Endodermal cell (in vitro differentiated cells): ENCODE data around the gene SSU72. TPM values are rescaled to one million over a fixed set of nuclear protein-coding genes. Genes with fewer than 3 reads are reported as not detected.

Source experiments
- DNase-seq: peaks from one replicate; pipeline ENCODE4 v3.0.0-alpha.2; 2017
- H3K27ac ChIP-seq: 2 replicates; pipeline ENCODE4 v1.5.1; 2013; ENCODE audit warnings: mild to moderate bottlenecking, low read depth, low read length, moderate library complexity
- H3K27me3 ChIP-seq: 2 replicates; pipeline ENCODE4 v1.6.1; 2013; ENCODE audit warnings: mild to moderate bottlenecking, low read length, moderate library complexity; ENCODE audit not compliant: insufficient read depth, control insufficient read depth, poor library complexity, severe bottlenecking
- H3K36me3 ChIP-seq: 2 replicates; pipeline ENCODE4 v1.7.0; 2013; ENCODE audit warnings: mild to moderate bottlenecking, low read length, moderate library complexity; ENCODE audit not compliant: control insufficient read depth, insufficient read depth
- H3K4me1 ChIP-seq: one replicate; pipeline ENCODE4 v1.7.0; 2013; ENCODE audit warnings: low read length; ENCODE audit not compliant: control insufficient read depth, insufficient read depth
- H3K4me3 ChIP-seq: 2 replicates; pipeline ENCODE4 v1.5.1; 2013; ENCODE audit warnings: mild to moderate bottlenecking, low read length, moderate library complexity
- H3K9ac ChIP-seq: 2 replicates; pipeline ENCODE4 v1.6.1; 2013; ENCODE audit warnings: mild to moderate bottlenecking, low read length, moderate library complexity; ENCODE audit not compliant: poor library complexity, severe bottlenecking; ENCODE audit errors: extremely low read depth
- H3K9me3 ChIP-seq: 2 replicates; pipeline ENCODE4 v1.6.1; 2013; ENCODE audit warnings: mild to moderate bottlenecking, low read length, moderate library complexity; ENCODE audit not compliant: control insufficient read depth
- H3K27ac Mint-ChIP-seq: 2 replicates; pipeline ENCODE4 v1.8.0; 2020; ENCODE audit warnings: mixed read lengths
- H3K27me3 Mint-ChIP-seq: 2 replicates; pipeline ENCODE4 v1.8.0; 2021; ENCODE audit warnings: mild to moderate bottlenecking, mixed read lengths; ENCODE audit not compliant: insufficient read depth
- H3K36me3 Mint-ChIP-seq: 2 replicates; pipeline ENCODE4 v1.8.0; 2020; ENCODE audit warnings: low read depth, mixed read lengths
- H3K4me1 Mint-ChIP-seq: 2 replicates; pipeline ENCODE4 v1.8.0; 2020; ENCODE audit warnings: mixed read lengths
- H3K4me3 Mint-ChIP-seq: 2 replicates; pipeline ENCODE4 v1.8.0; 2020; ENCODE audit warnings: mild to moderate bottlenecking, moderate library complexity, mixed read lengths
- H3K9me3 Mint-ChIP-seq: 2 replicates; pipeline ENCODE4 v1.8.0; 2020; ENCODE audit warnings: mild to moderate bottlenecking, mixed read lengths
- WGBS, 2 experiments: methylation state at CpG; one replicate each; pipeline versions ENCODE4 v1.1.5 to v1.1.7; 2013; ENCODE audit warnings: missing lambda C conversion rate in 2 of 2, mixed read lengths in 1 of 2; ENCODE audit not compliant: insufficient coverage in 1 of 2, insufficient read length in 1 of 2; 5-methylcytosine and 5-hydroxymethylcytosine counted together
- total RNA-seq, 2 donors: library from RNA; stranded (reverse); fragmentation: NEBNext Ultra II Directional in 1 of 2; extraction: Animal tissue kit (Norgen Biotek cat#: 25700) in 1 of 2; gene quantifications; 2 replicates in 1 of 2; 3 replicates in 1 of 2; pipeline ENCODE4 v1.2.1, GENCODE V29; 2021
- TF ChIP-seq, protein P1 (sequence below): fragments of 200-600 bp; sonication (generic); conservative IDR thresholded peaks from 2 replicates; pipeline ENCODE4 v1.5.0; 2021; ENCODE audit warnings: antibody characterized with exemption, mild to moderate bottlenecking

The SSU72 gene
- total RNA-seq, 2 donors from 2014 or later, result 133 to 138 TPM

DNA sequence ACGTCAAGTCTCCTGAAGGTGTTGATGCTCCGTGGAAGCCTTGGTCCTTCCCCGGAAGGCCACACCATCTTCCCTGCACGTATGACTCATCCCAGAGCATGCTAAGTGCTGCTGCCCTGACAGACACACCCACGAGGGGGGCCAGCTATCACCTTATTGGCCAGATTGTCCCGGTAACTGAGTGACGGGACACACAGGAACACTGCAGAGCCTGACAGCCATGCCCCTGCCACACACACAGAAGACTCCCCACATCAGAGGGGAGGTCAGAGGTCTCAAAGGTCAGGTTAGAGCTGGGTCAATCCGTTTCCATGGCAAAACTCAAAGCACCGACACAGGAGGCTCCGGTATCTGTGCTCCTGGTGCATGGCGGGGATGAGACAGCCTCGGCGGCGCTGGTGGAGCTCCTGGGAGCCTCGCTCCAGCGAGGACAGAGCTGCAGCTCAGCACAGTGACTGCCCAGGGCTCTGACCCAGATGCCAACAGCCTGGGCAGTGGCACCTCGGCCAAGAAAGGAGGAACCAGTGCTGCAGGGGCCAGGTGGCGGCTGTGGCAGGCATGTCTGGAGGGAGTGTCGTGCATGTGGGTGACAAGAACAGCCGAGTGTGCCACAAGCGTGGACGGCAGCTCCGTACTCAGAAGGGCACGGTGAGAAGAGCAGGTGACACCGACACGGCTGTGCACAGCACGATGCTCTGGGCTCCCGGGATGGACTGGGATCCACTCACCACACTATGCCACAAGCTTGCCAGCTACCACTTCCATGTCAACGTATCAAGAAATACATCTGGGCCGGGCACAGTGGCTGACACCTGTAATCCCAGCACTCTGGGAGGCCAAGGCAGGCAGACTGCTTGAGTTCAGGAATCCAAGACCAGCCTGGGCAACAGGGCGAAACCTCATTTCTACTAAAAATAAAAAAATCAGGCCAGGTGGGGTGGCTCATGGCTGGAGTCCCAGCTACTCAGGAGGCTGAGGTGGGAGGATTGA, 19.4 kb downstream of the SSU72 start:
- DNase-seq, result peak; percentile 71

GRCh38 chr1:1554550-1554925, 20.1 kb downstream of the SSU72 start:
- Histone ChIP-seq H3K36me3 (peaks cover 22% of the 10 kb centered on the region), H3K4me1 (no peaks in the 10 kb centered on the region), H3K4me3 (no peak overlapping the region), H3K9me3 (no peaks in the 10 kb centered on the region), H3K27me3 (no peaks in the 10 kb centered on the region), H3K9ac (no peak overlapping the region), H3K27ac (no peak overlapping the region)
- TF ChIP-seq, protein P1, sequence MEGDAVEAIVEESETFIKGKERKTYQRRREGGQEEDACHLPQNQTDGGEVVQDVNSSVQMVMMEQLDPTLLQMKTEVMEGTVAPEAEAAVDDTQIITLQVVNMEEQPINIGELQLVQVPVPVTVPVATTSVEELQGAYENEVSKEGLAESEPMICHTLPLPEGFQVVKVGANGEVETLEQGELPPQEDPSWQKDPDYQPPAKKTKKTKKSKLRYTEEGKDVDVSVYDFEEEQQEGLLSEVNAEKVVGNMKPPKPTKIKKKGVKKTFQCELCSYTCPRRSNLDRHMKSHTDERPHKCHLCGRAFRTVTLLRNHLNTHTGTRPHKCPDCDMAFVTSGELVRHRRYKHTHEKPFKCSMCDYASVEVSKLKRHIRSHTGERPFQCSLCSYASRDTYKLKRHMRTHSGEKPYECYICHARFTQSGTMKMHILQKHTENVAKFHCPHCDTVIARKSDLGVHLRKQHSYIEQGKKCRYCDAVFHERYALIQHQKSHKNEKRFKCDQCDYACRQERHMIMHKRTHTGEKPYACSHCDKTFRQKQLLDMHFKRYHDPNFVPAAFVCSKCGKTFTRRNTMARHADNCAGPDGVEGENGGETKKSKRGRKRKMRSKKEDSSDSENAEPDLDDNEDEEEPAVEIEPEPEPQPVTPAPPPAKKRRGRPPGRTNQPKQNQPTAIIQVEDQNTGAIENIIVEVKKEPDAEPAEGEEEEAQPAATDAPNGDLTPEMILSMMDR, result no peak
- no peak overlapping the region for H3K4me3 Mint-ChIP-seq
- peaks cover 1% of the 10 kb centered on the region for H3K4me1 Mint-ChIP-seq
- DNase-seq, result no peak
- peaks cover 4% of the 10 kb centered on the region for H3K36me3 Mint-ChIP-seq
- no peaks in the 10 kb centered on the region for H3K9me3 Mint-ChIP-seq
- H3K27me3 Mint-ChIP-seq, result no peaks in the 10 kb centered on the region
- WGBS, 2 experiments, result 96 to 97% methylated on average over 9 to 13 of the region's 13 CpGs
- H3K27ac Mint-ChIP-seq, result no peak overlapping the region

More for the DNA sequence above, 19.4 kb downstream of the SSU72 start:
- Mint-ChIP-seq H3K27ac (peak overlapping the region; percentile 39), H3K4me3 (no peak overlapping the region), H3K27me3 (no peaks in the 10 kb centered on the region), H3K9me3 (no peaks in the 10 kb centered on the region), H3K36me3 (peaks cover 4% of the 10 kb centered on the region), H3K4me1 (peaks cover 1% of the 10 kb centered on the region)
- Histone ChIP-seq H3K27ac (no peak overlapping the region), H3K27me3 (no peaks in the 10 kb centered on the region), H3K9ac (no peak overlapping the region), H3K4me3 (no peak overlapping the region), H3K36me3 (peaks cover 27% of the 10 kb centered on the region), H3K4me1 (no peaks in the 10 kb centered on the region), H3K9me3 (no peaks in the 10 kb centered on the region)
- TF ChIP-seq, protein P1, result no peak
- 86 to 95% methylated on average over 22 to 31 of the region's 31 CpGs for WGBS, 2 experiments

DNA sequence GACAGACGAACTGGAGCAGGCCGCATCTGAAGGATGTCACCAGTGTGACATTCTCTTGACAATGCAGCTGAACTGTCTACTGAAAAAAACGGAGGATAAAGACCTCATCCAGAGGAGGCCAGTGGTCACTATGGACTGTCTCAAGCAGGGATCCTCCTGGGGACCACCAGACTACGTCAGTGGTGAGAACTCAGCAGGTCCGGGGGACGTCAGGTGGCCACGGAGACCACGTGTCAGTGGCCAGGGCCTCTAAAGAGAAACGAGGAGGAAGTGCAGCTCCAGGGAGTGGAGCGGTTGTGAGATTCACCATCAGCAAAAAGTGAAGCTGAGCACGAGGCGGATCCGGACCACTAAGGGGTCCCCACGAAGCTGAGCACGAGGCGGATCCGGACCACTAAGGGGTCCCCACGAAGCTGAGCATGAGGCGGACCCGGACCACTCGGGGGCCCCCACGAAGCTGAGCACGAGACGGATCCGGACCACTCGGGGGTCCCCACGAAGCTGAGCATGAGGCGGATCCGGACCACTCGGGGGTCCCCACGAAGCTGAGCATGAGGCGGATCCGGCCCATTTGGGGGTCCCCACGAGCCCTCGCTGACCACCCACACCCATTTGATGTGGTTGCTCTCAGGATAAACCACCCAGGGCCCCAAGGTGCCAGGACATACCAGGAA, 20.7 kb downstream of the SSU72 start:
- WGBS, 2 experiments, result 97% methylated on average over 34 to 35 of the region's 35 CpGs
- Histone ChIP-seq H3K27ac (no peak overlapping the region), H3K4me3 (no peak overlapping the region), H3K36me3 (peaks cover 21% of the 10 kb centered on the region), H3K27me3 (no peaks in the 10 kb centered on the region), H3K9ac (no peak overlapping the region), H3K4me1 (no peaks in the 10 kb centered on the region), H3K9me3 (no peaks in the 10 kb centered on the region)
- H3K27me3 Mint-ChIP-seq, result no peaks in the 10 kb centered on the region
- no peak overlapping the region for H3K4me3 Mint-ChIP-seq
- peaks cover 1% of the 10 kb centered on the region for H3K4me1 Mint-ChIP-seq
- TF ChIP-seq, protein P1, result no peak
- peaks cover 5% of the 10 kb centered on the region for H3K36me3 Mint-ChIP-seq
- DNase-seq, result no peak
- H3K9me3 Mint-ChIP-seq, result no peaks in the 10 kb centered on the region
- H3K27ac Mint-ChIP-seq, result peak overlapping the region; percentile 58
